ENCODE measurements around the gene HOXA9. TPM values are rescaled to one million over a fixed set of nuclear protein-coding genes. Genes with fewer than 3 reads are reported as not detected.

HOXA9 gene
- total RNA-seq, 4 donors from 2014 or later: 0.63 to 1.9 (median 0.67) TPM; not detected in 1

- no peak for TF ChIP-seq POLR2A (IDR thresholded peaks at IDR 0.05)
- TF ChIP-seq CTCF (IDR thresholded peaks at IDR 0.05): no peak
- peaks cover 84% of the 10 kb centered on the region for H3K27me3 ChIP-seq
- H3K27ac ChIP-seq: no peak overlapping the region
- no peaks in the 10 kb centered on the region for H3K36me3 ChIP-seq
- no peaks in the 10 kb centered on the region for H3K9me3 ChIP-seq
- DNase-seq: no peak
- intact Hi-C loops (cut with DNase I): loop anchor here (5.0 kb wide), 1 partner anchor 287 kb away; no protein-coding TSS in a partner anchor
- 31 to 36% methylated on average over 9 to 10 of the region's 10 CpGs for WGBS, 2 donors
- H3K4me1 ChIP-seq: peaks cover 18 to 34% of the 10 kb centered on the region in 2 donors
- H3K4me3 ChIP-seq (replicated peaks in 1 of 3): no peak overlapping the region
Measured at GRCh38 chr7:27154369-27154768, 11.0 kb downstream of the HOXA9 start.

GRCh38 chr7:27153526-27153925, 11.8 kb downstream of the HOXA9 start:
- Histone ChIP-seq H3K27ac (no peak overlapping the region), H3K9me3 (no peaks in the 10 kb centered on the region), H3K4me3 (replicated peaks in 1 of 3) (no peak overlapping the region), H3K4me1 (peaks cover 18 to 34% of the 10 kb centered on the region in 2 donors), H3K36me3 (no peaks in the 10 kb centered on the region), H3K27me3 (peaks cover 87% of the 10 kb centered on the region)
- no peak for DNase-seq
- intact Hi-C loops (cut with DNase I): loop anchor here (5.0 kb wide), 1 partner anchor 286 kb away; no protein-coding TSS in a partner anchor
- WGBS, 2 donors: 28 to 35% methylated on average over 3 of the region's 3 CpGs
- TF ChIP-seq CTCF (IDR thresholded peaks at IDR 0.05) (no peak), POLR2A (IDR thresholded peaks at IDR 0.05) (no peak)

- TF ChIP-seq POLR2A (IDR thresholded peaks at IDR 0.05) (no peak), CTCF (IDR thresholded peaks at IDR 0.05) (no peak)
- Histone ChIP-seq H3K4me1 (peaks cover 19 to 37% of the 10 kb centered on the region in 2 donors), H3K9me3 (no peaks in the 10 kb centered on the region), H3K36me3 (no peaks in the 10 kb centered on the region), H3K27me3 (peaks cover 88% of the 10 kb centered on the region), H3K27ac (peak overlapping the region in 1 of 3 donors; percentile 0), H3K4me3 (replicated peaks in 1 of 3) (no peak overlapping the region)
- DNase-seq: no peak
- intact Hi-C loops (cut with DNase I): loop anchor here (5.0 kb wide), 1 partner anchor 286 kb away; no protein-coding TSS in a partner anchor
- WGBS, 2 donors: 18% methylated on average over 15 of the region's 22 CpGs
Measured at GRCh38 chr7:27152816-27153442, 12.4 kb downstream of the HOXA9 start.

- Histone ChIP-seq H3K27ac (peak within 1 kb of the TSS in 1 of 3 donors; percentile 0), H3K4me1 (peaks cover 21 to 41% of the 10 kb centered on the region in 2 donors), H3K4me3 (replicated peaks in 1 of 3) (no peak within 1 kb of the TSS), H3K27me3 (peaks cover 92% of the 10 kb centered on the region), H3K36me3 (no peaks in the 10 kb centered on the region), H3K9me3 (no peaks in the 10 kb centered on the region)
- WGBS, 2 donors: 6 to 10% methylated on average over 39 of the region's 53 CpGs
- intact Hi-C loops (cut with DNase I): loop anchor here (5.0 kb wide), 1 partner anchor 285 kb away; no protein-coding TSS in a partner anchor
- TF ChIP-seq CTCF (IDR thresholded peaks at IDR 0.05): no peak
- TF ChIP-seq POLR2A (IDR thresholded peaks at IDR 0.05): no peak
- no peak for DNase-seq
Measured at GRCh38 chr7:27151931-27152815, 13.2 kb downstream of the HOXA9 start, which contains the start of gene HOXA3. HOXA3 (minus strand) TSS chr7:27152583; CDS start chr7:27110640, 41,943 bp downstream.
